GM12864 (cell line): ENCODE results near the gene PANK2.
"Not testable (repeated sequence)": the region's sequence is repeated elsewhere in the genome, so short reads cannot be mapped to it uniquely, and the experiment has no call there.

ENCODE experiments used
- DNase-seq: peaks from one replicate; pipeline ENCODE4 v3.0.0-alpha.2; 2011; ENCODE audit warnings: low read depth
- H3K4me3 ChIP-seq: 2 replicates; pipeline ENCODE4 v1.5.1; 2011; ENCODE audit warnings: mild to moderate bottlenecking, low read depth, low read length, control low read depth
- CTCF ChIP-seq: IDR thresholded peaks from 2 replicates; pipeline ENCODE4 v1.5.1; 2011; ENCODE audit warnings: low read depth, mild to moderate bottlenecking, moderate library complexity, low read length, control low read depth, inconsistent platforms; ENCODE audit errors: missing control alignments

PANK2 gene

GRCh38 chr20:3894796-3895195 is 5.6 kb downstream of the PANK2 start:
- H3K4me3 ChIP-seq: peak overlapping the region; percentile 11; the same call in 1 of the 2 replicates
- DNase-seq: no peak
- no peak for TF ChIP-seq CTCF

GRCh38 chr20:3896302-3896701 is 7.1 kb downstream of the PANK2 start:
- no peak for TF ChIP-seq CTCF
- no peak for DNase-seq
- peak overlapping the region; percentile 15; the same call in 1 of the 2 replicates for H3K4me3 ChIP-seq

GRCh38 chr20:3896853-3897583 is 7.8 kb downstream of the PANK2 start:
- H3K4me3 ChIP-seq: peak overlapping the region; percentile 43; the same call in 1 of the 2 replicates
- no peak for DNase-seq
- TF ChIP-seq CTCF: no peak

- not testable (repeated sequence) for DNase-seq, H3K4me3 ChIP-seq
Observed at GRCh38 chr20:3898181-3898580, 9.0 kb downstream of the PANK2 start.

- TF ChIP-seq CTCF: no peak
- no peak overlapping the region for H3K4me3 ChIP-seq
- DNase-seq: no peak
Observed at GRCh38 chr20:3898639-3899038, 9.5 kb downstream of the PANK2 start.

GRCh38 chr20:3900187-3900604 is 11.0 kb downstream of the PANK2 start:
- no peak overlapping the region for H3K4me3 ChIP-seq
- no peak for DNase-seq
- no peak for TF ChIP-seq CTCF

- H3K4me3 ChIP-seq: no peak overlapping the region
- no peak for DNase-seq
- TF ChIP-seq CTCF: no peak
Observed at GRCh38 chr20:3901028-3901705, 12.0 kb downstream of the PANK2 start.
